Suprapubic skin (tissue), 4 donors: ENCODE results near the gene MRPL27. TPM values are rescaled to one million over a fixed set of nuclear protein-coding genes. Genes with fewer than 3 reads are reported as not detected.

ENCODE experiments used
- DNase-seq, 2 donors: peaks; one replicate each; pipeline ENCODE4 v3.0.0-alpha.2; 2019; ENCODE audit warnings: low spot score in 2 of 2
- H3K27ac ChIP-seq: fragments of 200-600 bp; sonication (generic); one replicate; pipeline ENCODE4 v1.5.1; 2019
- H3K27me3 ChIP-seq: fragments of 200-600 bp; sonication (generic); one replicate; pipeline ENCODE4 v1.5.1; 2019
- H3K36me3 ChIP-seq: fragments of 200-600 bp; sonication (generic); one replicate; pipeline ENCODE4 v1.5.1; 2019
- H3K4me1 ChIP-seq: fragments of 200-600 bp; sonication (generic); one replicate; pipeline ENCODE4 v1.5.1; 2019
- H3K4me3 ChIP-seq: fragments of 200-600 bp; sonication (generic); one replicate; pipeline ENCODE4 v1.5.1; 2019; ENCODE audit warnings: mild to moderate bottlenecking
- H3K9me3 ChIP-seq: fragments of 200-600 bp; sonication (generic); one replicate; pipeline ENCODE4 v1.5.1; 2019
- EP300 ChIP-seq: sonication (generic); formaldehyde crosslinking; IDR thresholded peaks from one replicate; pipeline ENCODE4 v1.6.1; 2017; ENCODE audit warnings: antibody characterized with exemption
- POLR2A ChIP-seq, 2 donors: fragments of 450-650 bp; IDR thresholded peaks; one replicate each; pipeline ENCODE4 v1.6.1; 2017; ENCODE audit warnings: antibody characterized with exemption in 2 of 2, mild to moderate bottlenecking in 2 of 2, moderate library complexity in 2 of 2
- POLR2AphosphoS5 ChIP-seq, 3 donors: sonication (generic); formaldehyde crosslinking; IDR thresholded peaks; one replicate each; pipeline ENCODE4 v1.6.1; 2017; ENCODE audit warnings: antibody characterized with exemption in 3 of 3
- WGBS: methylation state at CpG from one replicate; pipeline ENCODE4 v1.1.5; 2018; 5-methylcytosine and 5-hydroxymethylcytosine counted together
- total RNA-seq, 4 donors: library from RNA; depleted of rRNA; stranded (reverse); fragments of >200 nt; gene quantifications; one replicate each; pipeline ENCODE4 v1.1.0, GENCODE V29; 2016
- TF ChIP-seq, protein P1 (sequence below), 2 donors: fragments of 200-600 bp in 1 of 2; fragments of 450-650 bp in 1 of 2; sonication (generic) in 1 of 2; IDR thresholded peaks; one replicate each; pipeline ENCODE4 v1.5.1; 2016 to 2019; ENCODE audit warnings: antibody characterized with exemption in 2 of 2, mild to moderate bottlenecking in 1 of 2, moderate library complexity in 1 of 2

Gene MRPL27
- total RNA-seq, 4 donors from 2014 or later = 60.3 to 87.7 (median 65.3) TPM

DNA sequence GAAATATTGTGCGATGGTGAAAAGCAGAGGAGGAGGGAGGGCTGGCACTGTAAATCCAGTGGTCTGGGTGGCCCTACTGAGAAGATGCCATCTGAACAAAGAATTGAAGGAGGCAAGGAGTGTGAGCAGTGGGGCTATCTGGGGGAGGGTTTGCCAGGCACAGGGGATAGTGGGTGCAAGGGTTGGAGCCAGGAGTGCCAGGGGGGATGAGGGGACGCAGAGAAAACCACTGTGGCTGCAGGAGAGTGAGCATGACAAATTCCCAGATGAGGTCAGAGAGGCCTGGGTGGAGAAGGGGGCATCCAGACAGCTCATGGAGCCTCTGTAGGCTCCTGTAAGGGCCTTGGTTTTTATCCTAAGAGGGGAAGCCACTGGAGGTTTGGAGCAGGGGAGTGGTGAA is 22.3 kb downstream of the MRPL27 start:
- no peaks in the 10 kb centered on the region for H3K27me3 ChIP-seq
- peaks cover 24% of the 10 kb centered on the region for H3K4me1 ChIP-seq
- H3K4me3 ChIP-seq = no peak overlapping the region
- TF ChIP-seq POLR2AphosphoS5 (IDR thresholded peaks at IDR 0.05) (no peak), POLR2A (IDR thresholded peaks at IDR 0.05) (no peak), EP300 (no peak)
- TF ChIP-seq, protein P1, sequence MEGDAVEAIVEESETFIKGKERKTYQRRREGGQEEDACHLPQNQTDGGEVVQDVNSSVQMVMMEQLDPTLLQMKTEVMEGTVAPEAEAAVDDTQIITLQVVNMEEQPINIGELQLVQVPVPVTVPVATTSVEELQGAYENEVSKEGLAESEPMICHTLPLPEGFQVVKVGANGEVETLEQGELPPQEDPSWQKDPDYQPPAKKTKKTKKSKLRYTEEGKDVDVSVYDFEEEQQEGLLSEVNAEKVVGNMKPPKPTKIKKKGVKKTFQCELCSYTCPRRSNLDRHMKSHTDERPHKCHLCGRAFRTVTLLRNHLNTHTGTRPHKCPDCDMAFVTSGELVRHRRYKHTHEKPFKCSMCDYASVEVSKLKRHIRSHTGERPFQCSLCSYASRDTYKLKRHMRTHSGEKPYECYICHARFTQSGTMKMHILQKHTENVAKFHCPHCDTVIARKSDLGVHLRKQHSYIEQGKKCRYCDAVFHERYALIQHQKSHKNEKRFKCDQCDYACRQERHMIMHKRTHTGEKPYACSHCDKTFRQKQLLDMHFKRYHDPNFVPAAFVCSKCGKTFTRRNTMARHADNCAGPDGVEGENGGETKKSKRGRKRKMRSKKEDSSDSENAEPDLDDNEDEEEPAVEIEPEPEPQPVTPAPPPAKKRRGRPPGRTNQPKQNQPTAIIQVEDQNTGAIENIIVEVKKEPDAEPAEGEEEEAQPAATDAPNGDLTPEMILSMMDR (IDR thresholded peaks at IDR 0.05) = no peak
- 88% methylated on average over 2 of the region's 2 CpGs for WGBS
- H3K36me3 ChIP-seq = peaks cover 37% of the 10 kb centered on the region
- peak; percentile 35 to 59 for DNase-seq
- no peaks in the 10 kb centered on the region for H3K9me3 ChIP-seq
- H3K27ac ChIP-seq = no peak overlapping the region

DNA sequence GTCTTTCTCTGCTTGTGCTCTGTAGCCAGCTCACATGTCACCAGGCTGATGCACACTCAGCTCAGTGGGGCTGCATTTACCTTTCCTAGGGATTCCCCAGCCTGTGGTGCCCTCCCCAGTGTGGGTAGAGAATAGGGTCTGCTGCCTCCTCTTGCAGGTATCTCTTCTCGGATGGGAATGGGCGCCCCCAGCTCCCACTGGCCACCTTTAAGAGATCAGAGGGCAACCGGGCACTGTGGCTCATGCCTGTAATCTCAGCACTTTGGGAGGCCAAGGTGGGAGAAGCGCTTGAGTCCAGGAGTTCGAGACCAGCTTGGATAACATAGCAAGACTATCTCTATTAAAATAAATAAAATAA is 23.8 kb downstream of the MRPL27 start:
- TF ChIP-seq POLR2A (IDR thresholded peaks at IDR 0.05) (no peak), POLR2AphosphoS5 (IDR thresholded peaks at IDR 0.05) (no peak), EP300 (no peak)
- TF ChIP-seq, protein P1 (IDR thresholded peaks at IDR 0.05) = no peak
- Histone ChIP-seq H3K27me3 (no peaks in the 10 kb centered on the region), H3K4me3 (no peak overlapping the region), H3K9me3 (no peaks in the 10 kb centered on the region), H3K36me3 (peaks cover 22% of the 10 kb centered on the region), H3K27ac (no peak overlapping the region), H3K4me1 (peaks cover 34% of the 10 kb centered on the region)
- peak in 1 of 2 donors; percentile 56 for DNase-seq
- WGBS = 94% methylated on average over 5 of the region's 5 CpGs

- peak; percentile 56 to 67 for DNase-seq
- WGBS = 55% methylated on average over 6 of the region's 7 CpGs
- TF ChIP-seq POLR2AphosphoS5 (IDR thresholded peaks at IDR 0.05) (no peak), EP300 (no peak), POLR2A (IDR thresholded peaks at IDR 0.05) (no peak)
- TF ChIP-seq, protein P1 (IDR thresholded peaks at IDR 0.05) = no peak
- H3K4me3 ChIP-seq = no peak overlapping the region
- no peaks in the 10 kb centered on the region for H3K27me3 ChIP-seq
- peaks cover 34% of the 10 kb centered on the region for H3K4me1 ChIP-seq
- peaks cover 17% of the 10 kb centered on the region for H3K36me3 ChIP-seq
- H3K27ac ChIP-seq = no peak overlapping the region
- no peaks in the 10 kb centered on the region for H3K9me3 ChIP-seq
These were observed 24.3 kb downstream of the MRPL27 start for GRCh38 chr17:50348522-50349242.

DNA sequence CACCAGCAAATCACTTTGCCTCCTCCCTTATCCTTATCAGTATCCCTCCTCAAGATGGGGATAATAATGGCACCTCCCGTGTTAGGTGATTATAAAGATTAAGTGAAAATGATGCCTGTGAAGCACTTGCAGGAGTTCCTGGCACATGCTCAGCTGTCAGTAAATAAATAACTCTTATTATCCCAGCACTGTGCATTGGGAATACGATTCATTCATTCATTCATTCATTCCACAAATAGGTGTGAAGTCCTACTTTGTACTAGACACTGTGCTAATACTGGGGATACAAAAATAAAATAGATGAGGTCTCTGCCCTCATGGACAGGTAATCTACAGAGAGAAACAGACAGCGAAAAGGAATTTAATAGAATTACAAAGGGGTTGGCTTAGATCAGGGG is 25.1 kb downstream of the MRPL27 start:
- DNase-seq = no peak
- peaks cover 34% of the 10 kb centered on the region for H3K4me1 ChIP-seq
- no peak for TF ChIP-seq POLR2AphosphoS5 (IDR thresholded peaks at IDR 0.05)
- H3K4me3 ChIP-seq = no peak overlapping the region
- H3K9me3 ChIP-seq = no peaks in the 10 kb centered on the region
- H3K27ac ChIP-seq = no peak overlapping the region
- no peaks in the 10 kb centered on the region for H3K27me3 ChIP-seq
- H3K36me3 ChIP-seq = peaks cover 9% of the 10 kb centered on the region
- 65% methylated on average over 3 of the region's 3 CpGs for WGBS

- peak; percentile 64 to 69 for DNase-seq
- Histone ChIP-seq H3K4me3 (peak overlapping the region; percentile 74), H3K4me1 (peaks cover 34% of the 10 kb centered on the region), H3K27ac (no peak overlapping the region), H3K36me3 (peaks cover 5% of the 10 kb centered on the region), H3K9me3 (no peaks in the 10 kb centered on the region), H3K27me3 (no peaks in the 10 kb centered on the region)
- WGBS = 22% methylated on average over 16 of the region's 17 CpGs
- no peak for TF ChIP-seq EP300
- no peak for TF ChIP-seq POLR2A (IDR thresholded peaks at IDR 0.05)
- TF ChIP-seq, protein P1 (IDR thresholded peaks at IDR 0.05) = no peak
- TF ChIP-seq POLR2AphosphoS5 (IDR thresholded peaks at IDR 0.05) = no peak
These were observed 25.7 kb downstream of the MRPL27 start for GRCh38 chr17:50347117-50347893.
